Adipocyte (in vitro differentiated cells): ENCODE data around the gene RNF141.
A peak's percentile ranks its signal among the peaks of the same experiment; 100 is the strongest.

Experiments used
- DNase-seq: peaks from one replicate; pipeline ENCODE4 v3.0.0-alpha.2; 2015; ENCODE audit warnings: low read depth
- H3K27me3 ChIP-seq: replicated peaks from 2 replicates; pipeline ENCODE4 v1.7.0; 2013; ENCODE audit warnings: mild to moderate bottlenecking, low read length, moderate library complexity; ENCODE audit not compliant: control insufficient read depth, insufficient read depth
- H3K36me3 ChIP-seq: 2 replicates; pipeline ENCODE4 v1.7.0; 2013; ENCODE audit warnings: low read length, mild to moderate bottlenecking, moderate library complexity; ENCODE audit not compliant: control insufficient read depth, insufficient read depth, severe bottlenecking
- H3K4me1 ChIP-seq: 2 replicates; pipeline ENCODE4 v1.7.0; 2013; ENCODE audit warnings: mild to moderate bottlenecking, low read length, moderate library complexity; ENCODE audit not compliant: control insufficient read depth, insufficient read depth
- H3K4me3 ChIP-seq: 2 replicates; pipeline ENCODE4 v1.7.0; 2013; ENCODE audit warnings: mild to moderate bottlenecking, low read length, moderate library complexity
- H3K9ac ChIP-seq: 2 replicates; pipeline ENCODE4 v1.7.0; 2013; ENCODE audit warnings: mild to moderate bottlenecking, low read length, moderate library complexity
- H3K9me3 ChIP-seq: 2 replicates; pipeline ENCODE4 v1.7.0; 2013; ENCODE audit warnings: mild to moderate bottlenecking, low read length, moderate library complexity; ENCODE audit not compliant: control insufficient read depth

Gene RNF141

GRCh38 chr11:10496296-10496936 is 44.6 kb downstream of the RNF141 start:
- Histone ChIP-seq H3K9me3 (no peaks in the 10 kb centered on the region), H3K9ac (no peak overlapping the region), H3K4me3 (no peak overlapping the region), H3K36me3 (peaks cover 61% of the 10 kb centered on the region), H3K27me3 (no peaks in the 10 kb centered on the region), H3K4me1 (peaks cover 16% of the 10 kb centered on the region)
- no peak for DNase-seq

- Histone ChIP-seq H3K4me1 (peaks cover 26% of the 10 kb centered on the region), H3K4me3 (no peak overlapping the region), H3K9ac (no peak overlapping the region), H3K27me3 (no peaks in the 10 kb centered on the region), H3K9me3 (no peaks in the 10 kb centered on the region), H3K36me3 (peaks cover 54% of the 10 kb centered on the region)
- no peak for DNase-seq
These were observed 45.6 kb downstream of the RNF141 start for GRCh38 chr11:10495464-10495786.

- H3K4me3 ChIP-seq = no peak overlapping the region
- peaks cover 32% of the 10 kb centered on the region for H3K4me1 ChIP-seq
- no peak overlapping the region for H3K9ac ChIP-seq
- H3K27me3 ChIP-seq = no peaks in the 10 kb centered on the region
- DNase-seq = no peak
- H3K36me3 ChIP-seq = peaks cover 49% of the 10 kb centered on the region
- H3K9me3 ChIP-seq = no peaks in the 10 kb centered on the region
These were observed 46.1 kb downstream of the RNF141 start for GRCh38 chr11:10494636-10495463.

- Histone ChIP-seq H3K9me3 (no peaks in the 10 kb centered on the region), H3K4me1 (peaks cover 25% of the 10 kb centered on the region), H3K27me3 (no peaks in the 10 kb centered on the region), H3K4me3 (no peak overlapping the region), H3K36me3 (peaks cover 40% of the 10 kb centered on the region), H3K9ac (no peak overlapping the region)
- DNase-seq = no peak
These were observed 47.8 kb downstream of the RNF141 start for GRCh38 chr11:10493041-10493663.

GRCh38 chr11:10492084-10492483 is 48.9 kb downstream of the RNF141 start:
- Histone ChIP-seq H3K36me3 (peaks cover 43% of the 10 kb centered on the region), H3K9ac (no peak overlapping the region), H3K4me3 (no peak overlapping the region), H3K27me3 (no peaks in the 10 kb centered on the region), H3K4me1 (peaks cover 25% of the 10 kb centered on the region), H3K9me3 (no peaks in the 10 kb centered on the region)
- no peak for DNase-seq

- no peaks in the 10 kb centered on the region for H3K9me3 ChIP-seq
- H3K4me3 ChIP-seq = no peak overlapping the region
- DNase-seq = peak; percentile 84
- H3K4me1 ChIP-seq = peaks cover 25% of the 10 kb centered on the region
- no peaks in the 10 kb centered on the region for H3K27me3 ChIP-seq
- peaks cover 37% of the 10 kb centered on the region for H3K36me3 ChIP-seq
- peak overlapping the region; percentile 58 for H3K9ac ChIP-seq
These were observed 50.4 kb downstream of the RNF141 start for GRCh38 chr11:10490398-10491241.

- H3K9ac ChIP-seq = peak overlapping the region; percentile 17
- DNase-seq = no peak
These were observed 51.0 kb downstream of the RNF141 start for GRCh38 chr11:10490032-10490397.

GRCh38 chr11:10488934-10489691 is 51.9 kb downstream of the RNF141 start:
- H3K36me3 ChIP-seq = peaks cover 33% of the 10 kb centered on the region
- no peak for DNase-seq
- no peaks in the 10 kb centered on the region for H3K9me3 ChIP-seq
- H3K4me1 ChIP-seq = peaks cover 25% of the 10 kb centered on the region
- H3K9ac ChIP-seq = no peak overlapping the region
- H3K27me3 ChIP-seq = no peaks in the 10 kb centered on the region
- no peak overlapping the region for H3K4me3 ChIP-seq

More at GRCh38 chr11:10490032-10490397, 51.0 kb downstream of the RNF141 start:
- Histone ChIP-seq H3K9me3 (no peaks in the 10 kb centered on the region), H3K4me3 (no peak overlapping the region), H3K36me3 (peaks cover 36% of the 10 kb centered on the region), H3K4me1 (peaks cover 25% of the 10 kb centered on the region), H3K27me3 (no peaks in the 10 kb centered on the region)

GRCh38 chr11:10488121-10488933 is 52.7 kb downstream of the RNF141 start:
- no peaks in the 10 kb centered on the region for H3K9me3 ChIP-seq
- H3K9ac ChIP-seq = no peak overlapping the region
- H3K4me1 ChIP-seq = peaks cover 25% of the 10 kb centered on the region
- no peaks in the 10 kb centered on the region for H3K27me3 ChIP-seq
- DNase-seq = no peak
- H3K36me3 ChIP-seq = peaks cover 25% of the 10 kb centered on the region
- no peak overlapping the region for H3K4me3 ChIP-seq
